ENCODE data around the gene FOXP1.

- TF ChIP-seq, protein P1, sequence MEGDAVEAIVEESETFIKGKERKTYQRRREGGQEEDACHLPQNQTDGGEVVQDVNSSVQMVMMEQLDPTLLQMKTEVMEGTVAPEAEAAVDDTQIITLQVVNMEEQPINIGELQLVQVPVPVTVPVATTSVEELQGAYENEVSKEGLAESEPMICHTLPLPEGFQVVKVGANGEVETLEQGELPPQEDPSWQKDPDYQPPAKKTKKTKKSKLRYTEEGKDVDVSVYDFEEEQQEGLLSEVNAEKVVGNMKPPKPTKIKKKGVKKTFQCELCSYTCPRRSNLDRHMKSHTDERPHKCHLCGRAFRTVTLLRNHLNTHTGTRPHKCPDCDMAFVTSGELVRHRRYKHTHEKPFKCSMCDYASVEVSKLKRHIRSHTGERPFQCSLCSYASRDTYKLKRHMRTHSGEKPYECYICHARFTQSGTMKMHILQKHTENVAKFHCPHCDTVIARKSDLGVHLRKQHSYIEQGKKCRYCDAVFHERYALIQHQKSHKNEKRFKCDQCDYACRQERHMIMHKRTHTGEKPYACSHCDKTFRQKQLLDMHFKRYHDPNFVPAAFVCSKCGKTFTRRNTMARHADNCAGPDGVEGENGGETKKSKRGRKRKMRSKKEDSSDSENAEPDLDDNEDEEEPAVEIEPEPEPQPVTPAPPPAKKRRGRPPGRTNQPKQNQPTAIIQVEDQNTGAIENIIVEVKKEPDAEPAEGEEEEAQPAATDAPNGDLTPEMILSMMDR (IDR thresholded peaks at IDR 0.05) = no peak
- no peak for TF ChIP-seq POLR2A (IDR thresholded peaks at IDR 0.05)
Observed at GRCh38 chr3:70914862-70915261, 668.7 kb downstream of the FOXP1 start.

All from adrenal gland (tissue), 5 donors.